WTC11 (cell line): ENCODE data around the gene GPLD1.

ENCODE experiments used
- ESRRA ChIP-seq: sonication (generic); formaldehyde crosslinking; IDR thresholded peaks from 2 replicates; pipeline ENCODE4 v1.8.1; 2022; ENCODE audit warnings: mild to moderate bottlenecking, missing genetic modification reagents, borderline replicate concordance
- JUN ChIP-seq: sonication (generic); formaldehyde crosslinking; IDR thresholded peaks from 2 replicates; pipeline ENCODE4 v1.8.0; 2023; ENCODE audit warnings: mild to moderate bottlenecking, missing genetic modification reagents
- TF ChIP-seq, protein P1 (sequence below): sonication (generic); formaldehyde crosslinking; IDR thresholded peaks from 2 replicates; pipeline ENCODE4 v1.8.1; 2022; ENCODE audit warnings: low read depth, missing genetic modification reagents, borderline replicate concordance

DNA sequence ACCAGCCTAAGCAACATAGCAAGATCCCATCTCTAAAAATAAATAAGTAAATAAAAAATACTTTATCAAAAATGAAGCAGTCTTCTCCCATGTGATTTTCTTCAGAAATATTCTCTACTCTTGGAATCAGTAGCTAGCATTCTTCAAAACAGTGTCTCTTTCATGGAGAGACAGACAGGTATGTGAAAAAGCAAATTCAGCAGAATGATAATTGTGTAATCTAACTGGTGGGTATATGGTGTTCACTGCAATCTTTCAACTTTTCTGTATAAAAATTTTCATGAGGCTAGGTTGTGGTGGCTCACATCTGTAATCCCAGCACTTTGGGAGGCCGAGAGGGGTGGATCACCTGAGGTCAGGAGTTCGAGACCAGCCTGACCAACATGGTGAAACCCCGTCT, 78.8 kb downstream of the GPLD1 start:
- TF ChIP-seq, protein P1, sequence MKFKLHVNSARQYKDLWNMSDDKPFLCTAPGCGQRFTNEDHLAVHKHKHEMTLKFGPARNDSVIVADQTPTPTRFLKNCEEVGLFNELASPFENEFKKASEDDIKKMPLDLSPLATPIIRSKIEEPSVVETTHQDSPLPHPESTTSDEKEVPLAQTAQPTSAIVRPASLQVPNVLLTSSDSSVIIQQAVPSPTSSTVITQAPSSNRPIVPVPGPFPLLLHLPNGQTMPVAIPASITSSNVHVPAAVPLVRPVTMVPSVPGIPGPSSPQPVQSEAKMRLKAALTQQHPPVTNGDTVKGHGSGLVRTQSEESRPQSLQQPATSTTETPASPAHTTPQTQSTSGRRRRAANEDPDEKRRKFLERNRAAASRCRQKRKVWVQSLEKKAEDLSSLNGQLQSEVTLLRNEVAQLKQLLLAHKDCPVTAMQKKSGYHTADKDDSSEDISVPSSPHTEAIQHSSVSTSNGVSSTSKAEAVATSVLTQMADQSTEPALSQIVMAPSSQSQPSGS (CRISPR knock-in tag), result no peak
- TF ChIP-seq ESRRA (CRISPR knock-in tag), result no peak
- no peak for TF ChIP-seq JUN (CRISPR knock-in tag)
